Measurements from ENCODE around the gene SEMA4D.

SEMA4D gene

DNA sequence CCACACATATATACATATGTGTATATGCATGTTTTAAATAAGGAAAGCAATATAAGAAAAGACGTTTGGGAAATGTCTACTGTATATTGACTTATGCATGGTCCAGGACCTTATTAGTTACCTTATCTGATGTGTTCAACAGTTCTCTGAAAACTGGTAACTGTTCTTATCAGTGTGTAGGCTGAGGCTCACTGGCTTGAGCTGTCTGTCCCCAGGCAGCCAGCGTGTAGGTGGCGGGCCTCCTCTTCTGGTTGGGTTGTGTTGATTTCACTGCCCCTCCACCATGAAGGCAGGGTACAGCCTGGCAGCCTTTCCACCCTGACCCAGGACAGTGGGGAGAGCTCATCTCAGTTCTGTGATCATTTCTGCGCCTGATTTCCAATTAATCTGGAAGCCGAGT is 38.7 kb upstream of the SEMA4D start:
- H3K4me3 ChIP-seq (ENCODE audit: low read depth, low read length): no peak overlapping the region
- TF ChIP-seq, protein P1, sequence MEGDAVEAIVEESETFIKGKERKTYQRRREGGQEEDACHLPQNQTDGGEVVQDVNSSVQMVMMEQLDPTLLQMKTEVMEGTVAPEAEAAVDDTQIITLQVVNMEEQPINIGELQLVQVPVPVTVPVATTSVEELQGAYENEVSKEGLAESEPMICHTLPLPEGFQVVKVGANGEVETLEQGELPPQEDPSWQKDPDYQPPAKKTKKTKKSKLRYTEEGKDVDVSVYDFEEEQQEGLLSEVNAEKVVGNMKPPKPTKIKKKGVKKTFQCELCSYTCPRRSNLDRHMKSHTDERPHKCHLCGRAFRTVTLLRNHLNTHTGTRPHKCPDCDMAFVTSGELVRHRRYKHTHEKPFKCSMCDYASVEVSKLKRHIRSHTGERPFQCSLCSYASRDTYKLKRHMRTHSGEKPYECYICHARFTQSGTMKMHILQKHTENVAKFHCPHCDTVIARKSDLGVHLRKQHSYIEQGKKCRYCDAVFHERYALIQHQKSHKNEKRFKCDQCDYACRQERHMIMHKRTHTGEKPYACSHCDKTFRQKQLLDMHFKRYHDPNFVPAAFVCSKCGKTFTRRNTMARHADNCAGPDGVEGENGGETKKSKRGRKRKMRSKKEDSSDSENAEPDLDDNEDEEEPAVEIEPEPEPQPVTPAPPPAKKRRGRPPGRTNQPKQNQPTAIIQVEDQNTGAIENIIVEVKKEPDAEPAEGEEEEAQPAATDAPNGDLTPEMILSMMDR (IDR thresholded peaks at IDR 0.05; ENCODE audit: low read depth, low read length, missing control alignments): no peak
- no peak for DNase-seq
- in situ Hi-C loops (cut with HindIII; ENCODE audit: low pct_ligation_motif_present, low sequenced_read_pairs): no loop called here
- no peaks in the 10 kb centered on the region for H3K36me3 ChIP-seq (replicated peaks)
- H3K27ac ChIP-seq: no peak overlapping the region
- no peaks in the 10 kb centered on the region for H3K27me3 ChIP-seq (replicated peaks)

DNA sequence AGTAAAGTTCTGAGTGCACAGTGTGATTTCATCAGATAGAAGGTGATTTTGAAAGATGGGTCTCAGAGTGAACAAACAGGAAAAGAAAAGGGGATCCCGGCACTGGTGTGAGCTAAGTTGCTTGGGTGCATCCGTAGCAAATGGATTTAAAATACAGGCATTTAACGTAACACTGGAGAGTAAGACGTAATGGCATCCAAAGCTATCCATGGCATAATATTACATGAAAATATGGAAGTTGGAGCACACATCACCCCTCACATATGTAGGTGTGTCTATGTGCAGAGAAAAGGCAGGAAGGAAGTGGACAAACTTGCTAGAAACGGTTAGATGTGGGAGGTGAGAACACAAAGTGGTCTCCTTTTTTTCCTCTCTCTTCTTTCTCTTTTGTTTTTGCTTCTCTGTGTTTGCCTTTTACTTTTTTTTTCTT is 38.2 kb upstream of the SEMA4D start:
- TF ChIP-seq, protein P1 (IDR thresholded peaks at IDR 0.05; ENCODE audit: low read depth, low read length, missing control alignments): no peak
- Histone ChIP-seq H3K27ac (no peak overlapping the region), H3K36me3 (replicated peaks) (no peaks in the 10 kb centered on the region), H3K4me3 (ENCODE audit: low read depth, low read length) (no peak overlapping the region), H3K27me3 (replicated peaks) (no peaks in the 10 kb centered on the region)
- no peak for DNase-seq
- in situ Hi-C loops (cut with HindIII; ENCODE audit: low pct_ligation_motif_present, low sequenced_read_pairs): no loop called here

DNA sequence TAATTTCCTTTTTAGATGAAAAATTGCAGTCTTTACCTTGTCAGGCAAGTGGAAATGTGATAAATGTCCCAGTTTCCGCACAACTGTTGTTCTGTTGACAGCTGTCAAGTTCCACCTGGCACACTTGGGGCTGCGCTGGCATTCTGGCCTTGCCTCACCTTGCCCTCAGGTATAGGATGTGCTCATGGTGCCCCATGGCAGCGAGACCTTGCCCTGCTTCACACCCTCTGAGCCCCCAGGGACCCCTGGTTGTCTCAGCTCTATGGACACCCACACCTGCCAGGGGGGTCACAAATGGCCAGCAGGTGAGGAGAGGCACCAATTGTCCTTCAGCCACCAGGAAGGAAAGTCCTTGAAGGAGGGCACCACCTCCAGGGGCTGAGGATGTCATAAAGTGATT is 37.5 kb upstream of the SEMA4D start:
- Histone ChIP-seq H3K27ac (no peak overlapping the region), H3K4me3 (ENCODE audit: low read depth, low read length) (no peak overlapping the region), H3K36me3 (replicated peaks) (no peaks in the 10 kb centered on the region), H3K27me3 (replicated peaks) (no peaks in the 10 kb centered on the region)
- DNase-seq: no peak
- in situ Hi-C loops (cut with HindIII; ENCODE audit: low pct_ligation_motif_present, low sequenced_read_pairs): no loop called here
- TF ChIP-seq, protein P1 (IDR thresholded peaks at IDR 0.05; ENCODE audit: low read depth, low read length, missing control alignments): no peak

DNA sequence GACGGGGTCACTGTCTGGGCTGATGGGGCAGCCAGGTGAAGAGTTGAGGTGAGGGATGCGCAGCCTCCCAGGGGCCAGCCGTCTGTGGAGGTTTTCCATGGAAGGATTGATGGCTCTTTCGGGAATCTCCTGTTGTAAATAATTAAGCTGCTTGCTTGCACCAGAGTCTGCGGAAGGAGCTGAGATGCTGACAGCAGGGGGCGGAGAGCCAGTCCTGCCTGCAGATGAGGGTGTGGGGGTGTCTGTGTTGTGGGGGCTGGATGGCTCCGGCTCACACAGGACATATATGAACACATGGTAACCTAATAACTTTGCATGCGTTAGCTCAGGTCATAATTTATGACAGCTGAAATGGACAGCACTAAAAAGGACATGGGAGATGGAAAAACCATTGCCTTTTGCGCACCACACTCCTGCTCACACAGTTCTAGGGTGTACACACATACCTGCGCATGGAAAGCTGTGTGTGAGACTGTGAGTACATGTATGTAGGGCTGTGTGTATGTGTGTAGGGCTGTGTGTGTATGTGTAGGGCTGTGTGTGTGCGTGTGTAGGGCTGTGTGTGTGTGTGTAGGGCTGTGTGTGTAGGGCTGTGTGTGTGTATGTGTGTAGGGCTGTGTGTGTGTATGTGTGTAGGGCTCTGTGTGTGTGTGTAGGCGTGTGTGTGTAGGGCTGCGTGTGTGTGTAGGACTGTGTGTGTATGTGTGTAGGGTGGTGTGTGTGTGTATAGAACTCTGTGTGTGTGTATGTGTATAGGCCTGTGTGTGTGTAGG is 36.8 kb upstream of the SEMA4D start:
- no peak overlapping the region for H3K4me3 ChIP-seq (ENCODE audit: low read depth, low read length)
- no peak for DNase-seq
- no peaks in the 10 kb centered on the region for H3K36me3 ChIP-seq (replicated peaks)
- in situ Hi-C loops (cut with HindIII; ENCODE audit: low pct_ligation_motif_present, low sequenced_read_pairs): no loop called here
- TF ChIP-seq, protein P1 (IDR thresholded peaks at IDR 0.05; ENCODE audit: low read depth, low read length, missing control alignments): no peak
- no peaks in the 10 kb centered on the region for H3K27me3 ChIP-seq (replicated peaks)
- no peak overlapping the region for H3K27ac ChIP-seq

DNA sequence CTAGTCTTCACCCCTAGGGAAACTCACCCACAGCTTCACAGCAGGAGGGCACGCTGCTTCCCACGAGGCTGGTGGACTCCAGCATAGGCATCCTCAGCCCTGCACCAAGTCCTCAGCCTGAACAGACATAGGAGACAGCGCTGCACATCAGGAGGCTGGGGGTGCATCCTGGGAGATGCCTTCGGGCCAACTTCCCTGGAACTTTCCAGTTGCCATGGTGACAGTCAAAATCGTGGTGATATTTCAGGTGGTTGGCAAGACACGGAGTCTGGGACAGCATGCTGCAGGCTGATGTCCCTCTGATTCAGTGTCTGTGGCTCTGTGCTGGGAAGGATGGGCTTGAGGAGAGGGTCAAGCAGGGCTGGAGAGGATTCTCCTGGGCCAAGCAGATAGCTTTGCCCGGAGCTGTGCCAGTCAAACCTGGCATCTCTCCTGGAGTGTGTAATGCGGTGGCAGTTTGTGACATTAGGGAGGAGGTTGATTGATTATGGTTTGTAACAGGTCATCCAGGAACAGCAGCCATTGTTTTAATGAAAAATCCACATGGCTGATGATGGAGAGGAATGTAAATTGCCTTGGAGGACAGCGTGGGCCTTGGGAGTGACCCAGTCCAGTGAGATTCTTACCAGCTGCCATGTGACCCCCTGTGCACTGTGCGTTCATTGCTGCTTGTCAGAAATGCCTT is 35.6 kb upstream of the SEMA4D start:
- Histone ChIP-seq H3K27ac (no peak overlapping the region), H3K36me3 (replicated peaks) (no peaks in the 10 kb centered on the region), H3K4me3 (ENCODE audit: low read depth, low read length) (no peak overlapping the region), H3K27me3 (replicated peaks) (no peaks in the 10 kb centered on the region)
- in situ Hi-C loops (cut with HindIII; ENCODE audit: low pct_ligation_motif_present, low sequenced_read_pairs): no loop called here
- TF ChIP-seq, protein P1 (IDR thresholded peaks at IDR 0.05; ENCODE audit: low read depth, low read length, missing control alignments): no peak
- no peak for DNase-seq

Data from brain microvascular endothelial cell (primary cell).